HL-60 (cell line): ENCODE measurements around the gene CPED1.

Experiments
- DNase-seq, 2 experiments: peaks; one replicate each; pipeline ENCODE4 v3.0.0-alpha.2; 2010 to 2020; ENCODE audit warnings: low read depth in 1 of 2, low spot score in 1 of 2
- H3K27ac ChIP-seq: fragments of 250-450 bp; sonication (Bioruptor Pico); replicated peaks from 2 replicates; pipeline ENCODE4 v1.5.1; 2020; ENCODE audit warnings: mild to moderate bottlenecking, moderate library complexity
- H3K27me3 ChIP-seq: fragments of 250-450 bp; sonication (Bioruptor Pico); 2 replicates; pipeline ENCODE4 v1.5.1; 2021; ENCODE audit warnings: mild to moderate bottlenecking, moderate library complexity; ENCODE audit not compliant: insufficient read depth, poor library complexity, severe bottlenecking
- H3K4me3 ChIP-seq: replicated peaks from 2 replicates; pipeline ENCODE4 v1.5.1; 2011; ENCODE audit warnings: mild to moderate bottlenecking, control low read depth, low read length; ENCODE audit not compliant: insufficient read depth
- GABPA ChIP-seq: IDR thresholded peaks from 2 replicates; pipeline ENCODE4 v1.6.1; 2012; ENCODE audit warnings: low read depth
- POLR2AphosphoS5 ChIP-seq: IDR thresholded peaks from 2 replicates; pipeline ENCODE4 v1.6.1; 2012; ENCODE audit warnings: low read depth
- SPI1 ChIP-seq: IDR thresholded peaks from 2 replicates; pipeline ENCODE4 v1.6.1; 2012; ENCODE audit warnings: low read depth, mild to moderate bottlenecking, borderline replicate concordance
- TF ChIP-seq, protein P1 (sequence below): IDR thresholded peaks from 2 replicates; pipeline ENCODE4 v1.6.1; 2012; ENCODE audit warnings: low read depth; ENCODE audit not compliant: insufficient replicate concordance
- TF ChIP-seq, protein P2 (sequence below): IDR thresholded peaks from one replicate; pipeline ENCODE4 v1.5.1; 2011; ENCODE audit warnings: low read length, control low read depth, inconsistent platforms; ENCODE audit not compliant: insufficient read depth

CPED1 gene

DNA sequence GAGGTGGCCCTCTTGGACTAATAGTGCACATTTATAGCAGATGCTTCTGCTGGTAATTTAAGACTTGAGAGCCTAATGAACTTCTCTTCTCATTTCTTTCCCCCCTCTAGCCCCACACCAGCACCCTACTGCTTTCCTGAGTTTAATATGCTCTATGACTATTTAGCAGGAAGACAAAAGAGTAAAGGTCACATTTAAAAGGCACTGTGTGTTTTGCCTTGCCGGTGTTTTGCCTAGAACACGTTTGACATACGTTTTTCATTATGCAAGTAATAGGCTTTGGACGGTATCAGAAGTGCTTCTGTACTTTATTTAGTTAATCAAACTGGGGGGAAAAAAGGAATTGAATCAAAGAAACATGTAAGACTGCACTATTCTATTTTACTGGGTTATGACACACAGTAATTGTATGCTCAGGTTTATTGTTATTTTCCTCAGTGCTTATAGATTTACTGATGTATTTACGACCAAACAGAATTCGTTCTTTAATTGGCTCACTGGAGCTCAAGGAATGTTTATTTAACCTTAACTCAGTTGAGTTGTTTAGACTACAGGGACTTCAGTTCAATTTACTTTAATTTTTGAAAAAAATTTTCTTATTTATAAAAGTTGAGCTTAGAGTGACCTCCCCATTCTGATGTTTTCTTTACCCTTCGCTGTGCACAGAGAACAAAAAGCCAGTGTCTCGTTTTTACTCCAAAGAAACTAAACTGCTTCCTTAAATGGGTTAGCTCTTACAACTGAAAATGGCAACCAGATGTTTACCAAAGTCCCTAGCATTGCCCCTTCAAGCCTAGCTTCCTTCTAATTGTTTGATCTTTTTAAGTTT lies 35.4 kb downstream of the CPED1 start:
- Histone ChIP-seq H3K27ac (no peak overlapping the region), H3K27me3 (no peaks in the 10 kb centered on the region), H3K4me3 (no peak overlapping the region)
- DNase-seq = no peak
- TF ChIP-seq GABPA (no peak), POLR2AphosphoS5 (no peak), SPI1 (no peak)
- TF ChIP-seq, protein P1, sequence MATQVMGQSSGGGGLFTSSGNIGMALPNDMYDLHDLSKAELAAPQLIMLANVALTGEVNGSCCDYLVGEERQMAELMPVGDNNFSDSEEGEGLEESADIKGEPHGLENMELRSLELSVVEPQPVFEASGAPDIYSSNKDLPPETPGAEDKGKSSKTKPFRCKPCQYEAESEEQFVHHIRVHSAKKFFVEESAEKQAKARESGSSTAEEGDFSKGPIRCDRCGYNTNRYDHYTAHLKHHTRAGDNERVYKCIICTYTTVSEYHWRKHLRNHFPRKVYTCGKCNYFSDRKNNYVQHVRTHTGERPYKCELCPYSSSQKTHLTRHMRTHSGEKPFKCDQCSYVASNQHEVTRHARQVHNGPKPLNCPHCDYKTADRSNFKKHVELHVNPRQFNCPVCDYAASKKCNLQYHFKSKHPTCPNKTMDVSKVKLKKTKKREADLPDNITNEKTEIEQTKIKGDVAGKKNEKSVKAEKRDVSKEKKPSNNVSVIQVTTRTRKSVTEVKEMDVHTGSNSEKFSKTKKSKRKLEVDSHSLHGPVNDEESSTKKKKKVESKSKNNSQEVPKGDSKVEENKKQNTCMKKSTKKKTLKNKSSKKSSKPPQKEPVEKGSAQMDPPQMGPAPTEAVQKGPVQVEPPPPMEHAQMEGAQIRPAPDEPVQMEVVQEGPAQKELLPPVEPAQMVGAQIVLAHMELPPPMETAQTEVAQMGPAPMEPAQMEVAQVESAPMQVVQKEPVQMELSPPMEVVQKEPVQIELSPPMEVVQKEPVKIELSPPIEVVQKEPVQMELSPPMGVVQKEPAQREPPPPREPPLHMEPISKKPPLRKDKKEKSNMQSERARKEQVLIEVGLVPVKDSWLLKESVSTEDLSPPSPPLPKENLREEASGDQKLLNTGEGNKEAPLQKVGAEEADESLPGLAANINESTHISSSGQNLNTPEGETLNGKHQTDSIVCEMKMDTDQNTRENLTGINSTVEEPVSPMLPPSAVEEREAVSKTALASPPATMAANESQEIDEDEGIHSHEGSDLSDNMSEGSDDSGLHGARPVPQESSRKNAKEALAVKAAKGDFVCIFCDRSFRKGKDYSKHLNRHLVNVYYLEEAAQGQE = no peak
- TF ChIP-seq, protein P2, sequence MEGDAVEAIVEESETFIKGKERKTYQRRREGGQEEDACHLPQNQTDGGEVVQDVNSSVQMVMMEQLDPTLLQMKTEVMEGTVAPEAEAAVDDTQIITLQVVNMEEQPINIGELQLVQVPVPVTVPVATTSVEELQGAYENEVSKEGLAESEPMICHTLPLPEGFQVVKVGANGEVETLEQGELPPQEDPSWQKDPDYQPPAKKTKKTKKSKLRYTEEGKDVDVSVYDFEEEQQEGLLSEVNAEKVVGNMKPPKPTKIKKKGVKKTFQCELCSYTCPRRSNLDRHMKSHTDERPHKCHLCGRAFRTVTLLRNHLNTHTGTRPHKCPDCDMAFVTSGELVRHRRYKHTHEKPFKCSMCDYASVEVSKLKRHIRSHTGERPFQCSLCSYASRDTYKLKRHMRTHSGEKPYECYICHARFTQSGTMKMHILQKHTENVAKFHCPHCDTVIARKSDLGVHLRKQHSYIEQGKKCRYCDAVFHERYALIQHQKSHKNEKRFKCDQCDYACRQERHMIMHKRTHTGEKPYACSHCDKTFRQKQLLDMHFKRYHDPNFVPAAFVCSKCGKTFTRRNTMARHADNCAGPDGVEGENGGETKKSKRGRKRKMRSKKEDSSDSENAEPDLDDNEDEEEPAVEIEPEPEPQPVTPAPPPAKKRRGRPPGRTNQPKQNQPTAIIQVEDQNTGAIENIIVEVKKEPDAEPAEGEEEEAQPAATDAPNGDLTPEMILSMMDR = no peak

DNA sequence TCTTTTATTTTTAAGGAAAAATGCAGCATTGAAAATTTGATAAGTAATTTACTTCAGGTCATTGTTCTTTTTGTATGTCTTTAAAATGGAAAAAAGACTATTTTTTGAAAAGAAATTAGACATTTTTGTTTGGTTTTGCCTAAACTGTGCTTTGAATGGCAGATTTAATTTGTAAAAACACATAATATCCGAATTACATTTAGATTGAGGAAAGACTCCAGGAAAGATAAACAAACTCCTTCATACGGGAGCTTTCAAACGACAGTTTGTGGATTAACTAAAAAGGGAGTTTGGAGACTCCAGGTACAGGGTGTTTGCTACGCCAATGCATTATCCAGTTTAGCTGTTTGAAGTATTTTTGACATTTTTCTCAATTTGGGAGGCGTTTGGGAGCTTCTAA lies 36.1 kb downstream of the CPED1 start:
- Histone ChIP-seq H3K4me3 (no peak overlapping the region), H3K27me3 (no peaks in the 10 kb centered on the region), H3K27ac (no peak overlapping the region)
- no peak for TF ChIP-seq GABPA
- TF ChIP-seq, protein P2 = no peak
- TF ChIP-seq, protein P1 = no peak
- TF ChIP-seq POLR2AphosphoS5 = no peak
- TF ChIP-seq SPI1 = no peak
- no peak for DNase-seq

DNA sequence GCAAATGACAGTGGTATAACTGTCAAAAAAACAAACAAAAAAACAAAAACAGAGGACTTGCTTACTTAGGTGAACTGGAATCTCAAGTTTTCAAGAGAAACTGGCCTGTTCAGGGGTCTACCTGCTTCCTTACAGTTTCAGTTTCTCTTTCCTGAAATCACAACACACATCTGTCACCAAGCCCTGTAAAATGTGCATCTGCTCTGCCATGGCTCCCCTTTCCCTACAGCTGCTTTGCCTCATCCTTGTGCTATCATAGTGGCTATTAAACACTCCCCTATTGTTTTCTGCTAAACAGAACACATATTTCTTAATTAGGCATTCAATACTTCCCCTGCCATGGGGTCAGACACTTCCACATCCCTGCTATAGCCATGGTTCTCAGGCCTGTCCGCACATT lies 37.6 kb downstream of the CPED1 start:
- Histone ChIP-seq H3K27me3 (no peaks in the 10 kb centered on the region), H3K4me3 (no peak overlapping the region), H3K27ac (no peak overlapping the region)
- TF ChIP-seq POLR2AphosphoS5 (no peak), GABPA (no peak), SPI1 (no peak)
- TF ChIP-seq, protein P1 = no peak
- TF ChIP-seq, protein P2 = no peak
- no peak for DNase-seq
